HS-27A (cell line): ENCODE results near the gene DNAL4.

ENCODE experiments used
- DNase-seq: peaks from one replicate; pipeline ENCODE4 v3.0.0-alpha.2; 2012; ENCODE audit warnings: low read depth, missing footprints

Gene DNAL4

DNA sequence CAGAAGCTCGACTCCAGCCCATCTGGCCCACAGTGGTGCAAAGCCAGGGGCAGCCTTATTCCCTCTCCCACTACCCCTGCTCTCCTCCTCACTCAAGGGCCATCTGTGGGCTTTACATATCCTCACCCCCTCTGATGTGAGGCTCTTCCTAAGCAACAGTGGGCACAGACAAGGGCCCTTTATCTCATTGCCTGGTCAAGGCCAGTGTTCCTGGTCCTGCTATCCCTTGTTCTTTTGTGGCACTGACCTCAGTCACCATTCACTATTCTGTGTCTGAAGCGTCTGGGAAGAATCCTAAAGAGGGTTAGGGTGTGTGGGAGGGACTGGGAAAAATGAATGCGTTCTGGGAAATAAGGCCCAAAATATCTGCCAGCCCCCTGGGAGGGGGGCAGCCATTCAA is 7.3 kb downstream of the DNAL4 start:
- DNase-seq, result no peak

DNA sequence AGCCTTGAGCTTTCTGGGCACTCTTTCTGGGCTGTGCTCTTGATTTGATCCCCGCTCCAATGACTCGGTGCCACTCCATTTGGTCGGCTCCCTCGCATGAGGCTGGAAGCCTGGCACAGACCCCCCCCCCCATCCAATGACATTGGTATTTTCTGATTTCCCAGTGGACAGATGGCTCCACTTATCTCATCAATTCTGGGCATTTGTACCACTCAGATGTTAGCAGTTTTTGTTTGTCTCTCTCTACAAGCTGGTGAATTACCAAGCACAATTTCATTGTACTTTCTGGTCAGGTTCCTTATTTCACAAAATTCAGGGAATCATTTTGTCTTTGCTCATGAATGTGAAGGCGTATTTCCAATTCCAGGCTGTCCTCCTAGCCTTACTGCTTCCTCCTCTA is 9.1 kb downstream of the DNAL4 start:
- no peak for DNase-seq

- DNase-seq, result no peak
Observed at GRCh38 chr22:38784035-38784434, 9.9 kb downstream of the DNAL4 start.

- DNase-seq, result no peak
Observed at GRCh38 chr22:38783095-38783615, 10.8 kb downstream of the DNAL4 start.

DNA sequence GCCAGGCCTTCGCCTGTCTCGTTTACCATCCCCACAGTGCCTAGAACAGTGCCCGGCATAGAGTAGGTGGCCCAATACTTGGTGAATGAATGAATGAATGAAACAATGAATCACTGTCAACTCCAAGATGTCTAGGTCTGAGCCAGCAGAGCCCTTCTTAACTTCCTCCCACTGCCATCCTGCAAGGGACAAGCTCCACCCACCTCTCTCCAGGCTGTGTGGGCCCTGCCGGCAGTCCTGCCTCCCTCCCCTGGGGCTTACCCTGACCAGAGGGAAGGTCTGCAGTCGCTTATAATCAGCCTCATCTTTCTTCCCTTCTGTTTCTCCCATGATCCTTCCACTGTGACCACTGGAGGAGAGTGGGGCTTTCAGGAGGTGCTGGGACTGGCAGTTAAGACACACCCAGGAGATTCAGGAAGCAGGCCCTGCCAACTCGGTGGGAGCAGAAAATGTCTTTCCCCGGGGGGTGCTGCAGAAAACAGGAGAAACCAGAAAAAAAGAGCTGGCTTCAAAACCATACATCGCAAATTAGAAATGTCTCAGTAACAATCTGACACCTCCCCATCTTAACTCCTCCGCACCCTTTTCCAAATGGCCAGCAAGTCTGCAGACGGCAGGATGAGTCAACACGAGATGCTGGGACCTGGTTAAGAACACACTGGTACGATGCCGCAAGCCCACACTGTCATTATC is 11.4 kb downstream of the DNAL4 start:
- DNase-seq, result no peak

- DNase-seq, result no peak
Observed at GRCh38 chr22:38781033-38781432, 12.9 kb downstream of the DNAL4 start.

- no peak for DNase-seq
Observed at GRCh38 chr22:38777087-38777671, 16.8 kb downstream of the DNAL4 start.

DNA sequence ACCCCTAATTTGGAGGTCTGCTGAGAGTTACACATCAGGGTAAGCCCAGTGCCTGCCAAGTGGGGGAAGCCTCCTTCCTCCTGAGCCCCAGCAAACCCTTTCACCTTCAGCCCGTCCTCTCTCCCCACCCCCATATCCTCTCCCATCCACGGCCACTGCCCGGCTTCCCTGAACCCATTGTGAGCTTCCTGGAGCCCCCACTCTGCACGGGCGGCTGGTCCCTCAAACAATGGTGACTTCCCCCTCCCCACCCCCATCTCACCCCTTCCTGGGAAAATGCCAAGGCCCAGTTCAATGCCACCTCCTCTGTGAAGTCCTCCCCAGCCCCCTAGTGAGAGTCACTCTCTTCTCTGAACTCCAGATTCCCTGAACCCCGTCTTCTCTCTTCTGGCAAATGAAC is 17.9 kb downstream of the DNAL4 start:
- DNase-seq, result no peak

DNA sequence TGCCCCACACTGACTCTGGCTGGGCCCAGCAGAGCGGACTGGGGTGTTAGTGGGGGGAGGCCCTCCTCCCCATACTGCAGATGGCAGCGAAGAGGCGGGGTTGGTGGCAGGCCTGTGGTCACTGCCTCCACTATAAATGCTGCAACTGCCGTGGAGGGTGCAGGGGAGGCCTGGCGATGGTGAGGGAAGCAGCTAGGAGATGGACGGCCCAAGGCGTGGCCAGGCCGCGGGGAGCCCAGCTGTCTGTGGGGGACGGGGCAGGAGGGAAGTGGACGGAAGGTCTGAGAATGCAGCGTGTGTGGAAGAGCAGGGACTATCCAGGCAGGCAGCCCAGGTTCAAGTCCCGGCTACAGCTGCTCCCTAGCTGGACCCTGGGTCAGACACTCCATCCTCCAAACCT is 18.3 kb downstream of the DNAL4 start:
- no peak for DNase-seq

DNA sequence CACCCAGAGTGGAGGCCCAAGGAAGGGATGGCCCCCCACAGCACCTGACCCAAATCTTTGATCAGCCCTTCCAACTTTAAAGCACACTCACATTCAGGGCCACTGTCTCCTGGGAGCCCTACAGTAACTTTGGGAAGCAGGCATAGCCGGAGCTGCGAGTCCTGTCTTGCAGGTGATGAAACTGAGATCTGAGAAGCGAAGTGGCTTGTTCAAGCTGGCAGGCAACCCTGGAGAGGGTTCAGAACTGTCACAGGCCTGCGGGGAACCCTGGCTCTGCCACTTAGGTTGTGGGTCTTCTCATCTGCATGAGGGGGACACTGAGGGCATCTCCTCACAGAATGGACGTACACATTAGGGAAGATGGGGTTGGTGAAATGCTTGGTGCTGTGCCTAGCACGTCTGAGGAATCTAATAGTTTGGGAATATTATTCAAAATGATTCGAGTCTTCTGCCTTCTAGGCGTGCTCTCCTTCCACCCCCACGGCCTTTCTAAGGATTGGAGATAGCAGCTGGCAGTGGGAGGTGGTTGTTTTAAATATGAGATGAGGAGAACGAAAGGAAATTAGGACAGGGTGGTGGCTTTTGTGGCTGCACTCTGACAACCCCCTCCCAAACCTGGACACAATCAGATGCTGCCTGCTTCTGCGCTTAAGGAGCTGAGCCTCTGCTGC is 19.3 kb downstream of the DNAL4 start:
- DNase-seq, result no peak

- no peak for DNase-seq
Observed at GRCh38 chr22:38773363-38773946, 20.5 kb downstream of the DNAL4 start.

DNA sequence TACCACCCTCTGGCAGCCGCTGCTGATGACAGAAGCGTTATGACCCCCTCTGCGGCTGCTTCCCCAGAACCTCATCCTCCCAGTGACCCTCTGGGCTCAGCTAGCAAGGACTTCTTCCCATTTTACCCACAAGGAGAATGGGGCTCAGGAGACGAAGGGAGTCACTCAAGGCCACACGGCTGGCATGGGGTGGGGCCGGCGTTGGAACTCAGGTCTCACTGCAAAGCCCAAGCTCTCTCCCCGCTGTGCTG is 21.4 kb downstream of the DNAL4 start:
- DNase-seq, result no peak

DNA sequence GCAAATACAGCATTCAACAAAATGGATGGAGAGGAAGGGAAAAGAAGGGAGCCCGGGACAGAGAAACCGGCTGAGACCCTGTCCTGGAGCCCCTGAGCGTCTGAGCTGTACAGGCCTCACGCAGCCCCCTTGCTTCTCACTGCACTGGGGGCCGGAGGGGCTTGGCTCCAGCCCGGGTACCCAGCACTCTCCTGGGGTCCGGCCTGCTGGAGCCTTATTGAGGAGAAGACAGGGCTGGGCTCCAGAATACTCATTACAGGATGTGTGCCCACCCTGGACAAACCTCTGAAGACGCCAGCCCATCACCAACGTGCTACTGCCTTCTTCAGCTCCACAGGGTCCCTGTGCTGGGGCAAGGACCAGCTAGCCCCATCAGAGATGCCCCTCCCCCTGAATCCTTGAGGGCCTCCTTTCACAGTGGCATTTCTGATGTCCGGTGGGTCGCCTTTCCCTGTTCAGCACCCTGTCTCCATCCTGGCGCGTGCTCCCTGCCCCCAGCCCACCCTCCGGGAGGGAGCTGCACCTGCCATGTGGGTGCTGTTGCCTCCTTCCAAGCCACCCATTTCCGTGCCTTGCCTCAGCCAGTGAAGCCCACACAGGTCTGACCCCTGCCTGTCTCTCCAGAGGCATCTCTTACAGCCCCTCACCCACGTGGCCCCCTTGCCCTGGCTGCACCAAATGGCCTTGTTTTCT is 23.5 kb downstream of the DNAL4 start:
- DNase-seq, result no peak

DNA sequence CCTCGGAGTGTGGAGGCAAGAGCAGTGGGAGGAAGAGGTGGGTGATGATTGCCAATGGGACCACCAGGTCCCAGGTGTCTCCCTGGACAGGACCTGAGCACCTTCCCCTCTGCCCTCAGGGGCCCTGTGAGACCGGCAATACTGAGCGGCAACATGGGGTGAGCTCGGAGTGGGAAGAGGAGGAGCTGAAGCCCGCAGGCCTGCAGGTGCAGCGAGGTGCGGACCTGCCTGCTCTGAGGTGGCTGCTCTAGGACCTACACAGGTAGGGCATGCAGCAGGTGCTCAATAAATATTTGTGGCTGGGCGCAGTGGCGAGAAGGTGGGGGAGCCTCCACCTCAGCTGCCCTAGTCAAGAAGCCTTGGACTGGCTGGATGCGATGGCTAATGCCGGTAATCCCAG is 25.9 kb downstream of the DNAL4 start:
- no peak for DNase-seq

- no peak for DNase-seq
Observed at GRCh38 chr22:38767313-38767712, 26.6 kb downstream of the DNAL4 start.

DNA sequence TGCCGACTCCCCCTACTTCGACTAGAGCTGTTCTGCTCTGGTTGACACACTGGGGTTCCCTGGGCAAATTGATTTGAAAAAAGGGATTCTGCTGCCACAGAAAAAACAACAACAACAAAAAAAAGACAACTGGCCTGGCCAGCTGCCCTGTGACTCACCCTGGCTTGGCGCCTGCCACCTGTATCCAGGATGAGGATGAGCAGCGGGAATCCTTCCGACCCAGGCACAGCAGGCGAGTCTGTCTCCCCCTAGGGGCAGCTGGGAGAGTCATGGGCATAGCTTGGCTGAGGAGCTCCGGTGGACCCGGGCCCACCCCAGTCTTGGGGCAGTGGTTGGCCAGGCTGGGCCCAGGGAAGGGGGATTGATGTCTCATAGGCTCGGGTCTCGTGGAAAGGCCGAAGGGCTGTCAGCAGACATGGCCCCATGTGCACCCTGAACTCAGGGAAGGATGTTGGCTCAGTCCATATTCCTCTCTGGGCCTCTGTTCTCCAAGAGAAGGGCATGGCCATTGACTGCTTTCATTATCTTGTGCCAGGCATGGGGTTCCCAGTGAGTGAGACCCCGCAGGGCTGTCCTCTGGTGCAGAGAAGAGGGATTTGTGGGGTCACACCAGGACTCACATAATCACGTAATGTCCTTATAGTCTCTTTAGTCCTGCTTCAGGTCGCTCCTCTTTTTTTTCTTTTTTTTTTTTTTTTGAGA is 27.7 kb downstream of the DNAL4 start:
- no peak for DNase-seq

DNA sequence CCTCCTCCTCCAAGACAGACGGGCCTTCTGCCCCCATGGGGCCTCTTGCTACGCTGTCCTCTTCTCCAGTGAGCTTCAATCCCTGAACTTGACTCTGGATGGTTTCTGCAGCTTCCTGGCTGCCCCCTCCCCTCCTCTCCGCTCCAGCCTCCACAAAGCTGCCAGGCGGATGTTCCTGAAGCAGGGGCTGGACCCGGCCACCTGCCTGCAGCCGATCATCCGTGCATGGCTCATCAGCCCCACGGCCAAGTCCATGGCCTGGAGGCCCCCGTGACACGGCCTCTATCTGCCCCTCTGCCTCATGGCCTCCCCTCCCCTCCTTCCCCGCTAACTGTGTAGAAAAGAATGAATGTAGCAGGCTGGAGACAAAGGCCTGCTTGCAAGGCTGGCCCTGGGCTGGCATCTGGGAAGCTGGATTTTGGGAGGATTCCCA is 31.4 kb downstream of the DNAL4 start:
- no peak for DNase-seq

DNA sequence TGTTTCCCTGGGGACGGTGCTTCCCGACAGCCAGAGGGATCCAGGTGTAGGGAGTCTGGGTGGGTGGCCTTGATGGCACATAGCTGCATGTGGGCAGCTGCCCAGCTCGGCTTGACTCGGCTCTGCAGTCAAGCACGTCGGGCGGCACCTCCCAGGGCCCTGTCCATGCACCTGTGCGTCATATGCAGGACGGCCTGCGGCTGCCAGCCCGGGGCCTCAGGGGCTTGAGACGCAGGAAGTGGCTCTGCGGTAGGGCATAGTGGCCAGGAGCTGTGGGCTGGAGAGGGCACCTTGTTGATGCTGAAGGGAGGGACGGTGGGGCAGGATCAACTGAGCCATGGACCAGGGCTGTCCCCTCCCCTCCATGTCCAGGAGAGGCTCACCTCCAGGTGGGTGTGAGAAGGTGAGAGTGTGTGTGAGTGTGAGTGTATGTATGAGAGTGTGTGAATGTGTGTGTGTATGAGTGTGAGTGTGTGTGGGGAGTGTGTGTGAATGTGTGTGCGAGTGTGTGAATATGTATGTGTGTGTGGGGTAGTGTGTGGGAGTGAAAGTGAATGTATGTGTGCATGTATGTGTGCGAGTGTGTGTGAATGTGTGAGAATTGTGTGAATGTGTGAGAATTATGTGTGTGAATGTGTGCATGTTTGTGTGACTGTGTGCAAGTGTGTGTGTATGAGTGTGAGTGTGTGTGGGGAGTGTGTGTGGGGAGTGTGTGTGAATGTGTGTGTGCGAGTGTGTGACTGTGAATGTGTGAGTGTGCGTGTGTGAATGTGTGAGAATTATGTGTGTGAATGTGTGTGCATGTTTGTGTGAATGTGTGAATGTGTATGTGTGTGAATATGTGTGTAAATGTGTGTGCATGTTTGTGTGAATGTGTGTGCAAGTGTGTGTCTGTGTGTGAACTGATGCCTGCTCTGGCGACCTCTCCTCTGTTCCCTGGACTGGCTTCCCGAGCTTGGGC is 32.5 kb downstream of the DNAL4 start:
- DNase-seq, result no peak

GRCh38 chr22:38760477-38761201 is 33.3 kb downstream of the DNAL4 start:
- DNase-seq, result no peak

GRCh38 chr22:38759005-38759404 is 34.9 kb downstream of the DNAL4 start:
- no peak for DNase-seq
